Esophagus muscularis mucosa (tissue), 4 donors: ENCODE measurements around the gene TSPAN11. TPM values are rescaled to one million over a fixed set of nuclear protein-coding genes. Genes with fewer than 3 reads are reported as not detected.

Experiments used
- DNase-seq: peaks from one replicate; pipeline ENCODE4 v3.0.0-alpha.2; 2017; ENCODE audit errors: extremely low spot score
- H3K27ac ChIP-seq, 4 donors: fragments of 200-600 bp; sonication (generic); replicated peaks in 1 of 4; 1 replicate in 3 of 4; 2 replicates in 1 of 4; pipeline ENCODE4 v1.5.1; 2016 to 2019; ENCODE audit warnings: mild to moderate bottlenecking in 1 of 4
- H3K27me3 ChIP-seq, 4 donors: fragments of 200-600 bp; sonication (generic); one replicate each; pipeline versions ENCODE4 v1.5.1 to v1.6.0; 2016 to 2019
- H3K36me3 ChIP-seq, 4 donors: fragments of 200-600 bp; sonication (generic); one replicate each; pipeline ENCODE4 v1.5.1; 2016 to 2019
- H3K4me1 ChIP-seq, 4 donors: fragments of 200-600 bp; sonication (generic); one replicate each; pipeline ENCODE4 v1.5.1; 2016 to 2019
- H3K4me3 ChIP-seq, 4 donors: fragments of 200-600 bp; sonication (generic); 1 replicate in 2 of 4; 2 replicates in 2 of 4; pipeline ENCODE4 v1.5.1; 2016 to 2019; ENCODE audit warnings: mild to moderate bottlenecking in 4 of 4, moderate library complexity in 1 of 4
- H3K9me3 ChIP-seq, 4 donors: fragments of 200-600 bp; sonication (generic); 1 replicate in 3 of 4; 2 replicates in 1 of 4; pipeline ENCODE4 v1.5.1; 2016 to 2019
- EP300 ChIP-seq: sonication (generic); formaldehyde crosslinking; IDR thresholded peaks from one replicate; pipeline ENCODE4 v1.6.1; 2017; ENCODE audit warnings: antibody characterized with exemption
- POLR2A ChIP-seq: fragments of 450-650 bp; IDR thresholded peaks from one replicate; pipeline ENCODE4 v1.6.1; 2017; ENCODE audit warnings: antibody characterized with exemption, moderate library complexity, mild to moderate bottlenecking, low read depth
- POLR2AphosphoS5 ChIP-seq, 2 donors: sonication (generic); formaldehyde crosslinking; IDR thresholded peaks; one replicate each; pipeline ENCODE4 v1.6.1; 2017; ENCODE audit warnings: antibody characterized with exemption in 2 of 2
- WGBS: methylation state at CpG from one replicate; pipeline ENCODE4 v1.1.5; 2018; 5-methylcytosine and 5-hydroxymethylcytosine counted together
- intact Hi-C: fragments of 100-400 bp; cut with DNase I; formaldehyde crosslinking; loops from one replicate; pipeline ENCODE4 v1.15.1; 2023
- total RNA-seq, 4 donors: library from RNA; depleted of rRNA; stranded (reverse); fragments of >200 nt; gene quantifications; one replicate each; pipeline versions ENCODE4 v1.1.0 to v1.2.1, GENCODE V29; 2016
- TF ChIP-seq, protein P1 (sequence below), 3 experiments: fragments of 200-600 bp in 2 of 3; fragments of 450-650 bp in 1 of 3; sonication (generic) in 2 of 3; IDR thresholded peaks; one replicate each; pipeline ENCODE4 v1.5.1; 2017 to 2019; ENCODE audit warnings: antibody characterized with exemption in 3 of 3, mild to moderate bottlenecking in 2 of 3, moderate library complexity in 1 of 3

The TSPAN11 gene
- total RNA-seq, 4 donors from 2014 or later = 5.8 to 20.9 (median 12.7) TPM

DNA sequence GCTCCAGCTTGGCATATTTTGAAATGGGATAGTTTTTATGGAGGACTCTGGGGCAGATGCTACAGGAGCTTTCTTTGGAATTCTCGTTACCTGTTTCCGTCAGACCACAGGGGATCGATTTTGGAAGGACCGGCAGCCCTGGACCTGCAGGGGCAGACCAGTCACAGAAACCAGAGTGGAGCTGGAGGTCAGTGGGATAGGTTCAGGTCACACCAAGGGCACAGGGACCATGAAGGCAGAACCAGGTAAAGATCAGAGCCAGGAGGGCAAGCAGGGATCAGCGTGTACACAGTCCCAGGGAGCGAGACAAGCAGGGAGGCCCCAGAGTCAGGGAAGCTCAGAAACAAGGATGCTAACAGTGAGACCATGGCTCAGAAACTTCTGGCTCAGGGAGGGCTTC, 45.5 kb downstream of the TSPAN11 start:
- Histone ChIP-seq H3K36me3 (no peaks in the 10 kb centered on the region), H3K4me3 (no peak overlapping the region), H3K4me1 (peaks cover 12 to 14% (median 13%) of the 10 kb centered on the region in 4 donors), H3K27ac (no peak overlapping the region), H3K9me3 (no peaks in the 10 kb centered on the region), H3K27me3 (peaks cover 0 to 44% (median 0%) of the 10 kb centered on the region in 4 donors)
- no peak for DNase-seq
- TF ChIP-seq POLR2AphosphoS5 (IDR thresholded peaks at IDR 0.05) (no peak), POLR2A (no peak), EP300 (no peak)
- TF ChIP-seq, protein P1, sequence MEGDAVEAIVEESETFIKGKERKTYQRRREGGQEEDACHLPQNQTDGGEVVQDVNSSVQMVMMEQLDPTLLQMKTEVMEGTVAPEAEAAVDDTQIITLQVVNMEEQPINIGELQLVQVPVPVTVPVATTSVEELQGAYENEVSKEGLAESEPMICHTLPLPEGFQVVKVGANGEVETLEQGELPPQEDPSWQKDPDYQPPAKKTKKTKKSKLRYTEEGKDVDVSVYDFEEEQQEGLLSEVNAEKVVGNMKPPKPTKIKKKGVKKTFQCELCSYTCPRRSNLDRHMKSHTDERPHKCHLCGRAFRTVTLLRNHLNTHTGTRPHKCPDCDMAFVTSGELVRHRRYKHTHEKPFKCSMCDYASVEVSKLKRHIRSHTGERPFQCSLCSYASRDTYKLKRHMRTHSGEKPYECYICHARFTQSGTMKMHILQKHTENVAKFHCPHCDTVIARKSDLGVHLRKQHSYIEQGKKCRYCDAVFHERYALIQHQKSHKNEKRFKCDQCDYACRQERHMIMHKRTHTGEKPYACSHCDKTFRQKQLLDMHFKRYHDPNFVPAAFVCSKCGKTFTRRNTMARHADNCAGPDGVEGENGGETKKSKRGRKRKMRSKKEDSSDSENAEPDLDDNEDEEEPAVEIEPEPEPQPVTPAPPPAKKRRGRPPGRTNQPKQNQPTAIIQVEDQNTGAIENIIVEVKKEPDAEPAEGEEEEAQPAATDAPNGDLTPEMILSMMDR (IDR thresholded peaks at IDR 0.05) = no peak
- intact Hi-C loops = no loop called here
- WGBS = 92% methylated on average over 6 of the region's 6 CpGs

DNA sequence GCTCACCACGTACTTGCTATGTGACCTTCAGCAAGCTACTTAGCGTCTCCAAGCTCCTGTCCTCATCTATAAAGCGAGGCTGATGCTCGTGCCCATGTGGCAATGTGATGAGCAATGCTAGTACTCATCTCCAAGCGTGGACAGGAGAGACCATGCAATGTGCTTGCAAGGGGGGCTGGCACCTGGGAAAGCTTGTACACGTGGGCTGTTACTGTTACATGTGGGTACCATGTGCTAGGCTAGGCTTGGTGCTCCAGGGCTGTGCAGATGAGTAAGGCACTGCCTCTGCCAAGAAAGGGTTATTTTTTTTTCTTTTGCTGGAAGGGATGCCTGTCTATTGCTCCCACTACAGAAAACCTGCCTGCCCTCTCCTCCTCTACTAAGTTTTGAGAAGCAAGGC, 46.6 kb downstream of the TSPAN11 start:
- 85% methylated on average over 5 of the region's 6 CpGs for WGBS
- peaks cover 0 to 44% (median 0%) of the 10 kb centered on the region in 4 donors for H3K27me3 ChIP-seq
- TF ChIP-seq, protein P1 (IDR thresholded peaks at IDR 0.05) = no peak
- no peak for DNase-seq
- intact Hi-C loops = no loop called here
- H3K36me3 ChIP-seq = no peaks in the 10 kb centered on the region
- no peak overlapping the region for H3K4me3 ChIP-seq
- peaks cover 12 to 14% (median 13%) of the 10 kb centered on the region in 4 donors for H3K4me1 ChIP-seq
- H3K9me3 ChIP-seq = no peaks in the 10 kb centered on the region
- no peak overlapping the region for H3K27ac ChIP-seq

DNA sequence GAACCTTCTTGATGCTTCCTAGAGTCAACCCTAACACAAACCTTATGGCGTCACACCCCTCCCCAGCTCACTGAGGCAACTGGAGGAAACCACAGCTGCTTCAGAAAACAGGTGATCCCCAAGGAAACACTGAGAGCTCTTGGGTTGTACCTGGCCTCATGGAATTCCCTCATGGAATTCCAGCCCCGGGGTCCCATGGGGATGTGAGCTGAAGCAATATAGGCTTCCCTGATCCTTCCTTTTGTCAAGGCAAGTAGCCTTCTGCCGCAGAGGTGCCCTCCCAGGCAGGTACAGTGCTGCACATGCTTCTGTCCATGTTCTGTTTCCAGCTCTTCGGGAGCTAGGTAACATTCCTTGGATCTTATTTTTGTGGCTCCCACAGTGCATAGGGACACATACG, 47.3 kb downstream of the TSPAN11 start:
- Histone ChIP-seq H3K9me3 (no peaks in the 10 kb centered on the region), H3K4me1 (peaks cover 12 to 18% (median 13%) of the 10 kb centered on the region in 4 donors), H3K27ac (no peak overlapping the region), H3K27me3 (peaks cover 0 to 44% (median 0%) of the 10 kb centered on the region in 4 donors), H3K36me3 (no peaks in the 10 kb centered on the region), H3K4me3 (no peak overlapping the region)
- WGBS = 68% methylated on average over 5 of the region's 5 CpGs
- TF ChIP-seq POLR2A (no peak), POLR2AphosphoS5 (IDR thresholded peaks at IDR 0.05) (no peak), EP300 (no peak)
- TF ChIP-seq, protein P1 (IDR thresholded peaks at IDR 0.05) = no peak
- DNase-seq = no peak
- intact Hi-C loops = no loop called here

DNA sequence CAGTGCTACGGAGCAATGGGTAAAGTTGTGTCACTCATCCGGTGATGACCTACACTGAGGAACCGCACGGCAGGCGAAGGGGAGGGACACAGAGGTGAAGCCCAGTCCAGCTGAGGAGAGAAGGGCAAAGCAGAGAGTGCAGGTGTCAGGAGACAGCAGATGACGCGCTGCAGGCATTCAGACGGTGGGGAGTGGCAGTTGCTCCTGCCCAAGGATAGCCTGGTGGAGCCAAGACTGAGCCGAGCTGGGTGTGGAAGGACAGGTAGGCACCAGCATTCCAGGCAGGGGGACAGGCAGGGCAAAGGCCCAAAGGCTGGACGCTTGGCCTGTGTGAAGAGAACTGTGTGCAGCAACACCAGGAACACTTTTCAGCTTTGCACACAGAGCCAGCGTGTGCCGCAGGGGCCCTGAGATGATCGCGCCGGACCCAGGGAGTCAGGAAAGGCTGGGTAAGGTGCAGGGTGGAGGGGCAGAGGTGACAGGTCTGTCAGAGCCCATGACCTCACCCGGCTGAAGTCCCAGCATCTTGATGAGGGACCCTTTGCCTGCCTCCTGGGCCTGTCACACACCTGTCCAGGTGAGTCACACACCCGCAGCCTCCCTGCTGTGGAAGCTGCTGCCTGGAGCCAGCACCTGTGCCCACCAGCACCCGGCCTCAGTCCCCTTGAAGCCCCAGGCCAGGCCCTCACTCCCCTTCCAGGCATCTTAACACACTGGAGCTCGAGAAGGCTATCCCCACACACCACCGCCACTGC, 48.4 kb downstream of the TSPAN11 start:
- Histone ChIP-seq H3K4me1 (peaks cover 12 to 25% (median 16%) of the 10 kb centered on the region in 4 donors), H3K4me3 (no peak overlapping the region), H3K9me3 (no peaks in the 10 kb centered on the region), H3K27ac (no peak overlapping the region), H3K36me3 (no peaks in the 10 kb centered on the region), H3K27me3 (peaks cover 0 to 44% (median 0%) of the 10 kb centered on the region in 4 donors)
- intact Hi-C loops = no loop called here
- WGBS = 79% methylated on average over 10 of the region's 20 CpGs
- no peak for TF ChIP-seq POLR2AphosphoS5 (IDR thresholded peaks at IDR 0.05)
- no peak for TF ChIP-seq EP300
- no peak for TF ChIP-seq POLR2A
- TF ChIP-seq, protein P1 (IDR thresholded peaks at IDR 0.05) = no peak
- no peak for DNase-seq
